ENCODE results near the gene RTEL1. TPM values are rescaled to one million over a fixed set of nuclear protein-coding genes. Genes with fewer than 3 reads are reported as not detected.

Gene RTEL1
- total RNA-seq, 2 donors from 2014 or later: 7.3 to 50.4 TPM

GRCh38 chr20:63641146-63641791, 16.8 kb upstream of the RTEL1 start:
- DNase-seq: peak in 1 of 4 donors; percentile 39
- H3K4me3 ChIP-seq: peak overlapping the region; percentile 17 to 31
- intact Hi-C loops (cut with DNase I): no loop called here

GRCh38 chr20:63641792-63642523, 16.2 kb upstream of the RTEL1 start:
- peak; percentile 29 to 84 (median 70) for TF ChIP-seq CTCF (IDR thresholded peaks at IDR 0.05)
- peak; percentile 47 to 64 (median 63) for TF ChIP-seq POLR2A (IDR thresholded peaks at IDR 0.05)
- Histone ChIP-seq H3K27me3 (no peaks in the 10 kb centered on the region), H3K4me3 (peak overlapping the region in 1 of 2 donors; percentile 31), H3K9me3 (no peaks in the 10 kb centered on the region), H3K4me1 (peaks cover 9% of the 10 kb centered on the region), H3K36me3 (replicated peaks in 1 of 2; ENCODE audit: insufficient read depth in 1 of 2, low read depth in 2 of 2) (no peaks in the 10 kb centered on the region), H3K27ac (peak overlapping the region; percentile 54 to 89 (median 84))
- intact Hi-C loops (cut with DNase I): no loop called here
- peak; percentile 92 for ATAC-seq
- DNase-seq: peak; percentile 94 to 96 (median 95)
- WGBS, 2 donors: 0 to 1% methylated on average over 8 to 79 of the region's 86 CpGs

More at GRCh38 chr20:63641146-63641791, 16.8 kb upstream of the RTEL1 start:
- 4% methylated on average over 37 of the region's 47 CpGs; no CpG with 5 or more reads in 1 of the 2 donors for WGBS, 2 donors
- peak overlapping the region; percentile 45 to 85 (median 66) for H3K27ac ChIP-seq
- H3K27me3 ChIP-seq: no peaks in the 10 kb centered on the region
- H3K36me3 ChIP-seq (replicated peaks in 1 of 2; ENCODE audit: insufficient read depth in 1 of 2, low read depth in 2 of 2): no peaks in the 10 kb centered on the region
- peaks cover 9% of the 10 kb centered on the region for H3K4me1 ChIP-seq
- TF ChIP-seq CTCF (IDR thresholded peaks at IDR 0.05) (no peak), POLR2A (IDR thresholded peaks at IDR 0.05) (no peak)
- no peaks in the 10 kb centered on the region for H3K9me3 ChIP-seq
- ATAC-seq: peak; percentile 31

- Histone ChIP-seq H3K4me3 (peak overlapping the region in 1 of 2 donors; percentile 14), H3K4me1 (peaks cover 9% of the 10 kb centered on the region), H3K27me3 (no peaks in the 10 kb centered on the region), H3K36me3 (replicated peaks in 1 of 2; ENCODE audit: insufficient read depth in 1 of 2, low read depth in 2 of 2) (no peaks in the 10 kb centered on the region), H3K27ac (peak overlapping the region; percentile 54 to 89 (median 84)), H3K9me3 (no peaks in the 10 kb centered on the region)
- WGBS, 2 donors: 24 to 35% methylated on average over 12 to 27 of the region's 29 CpGs
- TF ChIP-seq CTCF (IDR thresholded peaks at IDR 0.05) (no peak), POLR2A (IDR thresholded peaks at IDR 0.05) (no peak)
- ATAC-seq (peak; percentile 0), DNase-seq (peak in 3 of 4 donors; percentile 34 to 35 (median 34))
- intact Hi-C loops (cut with DNase I): no loop called here
Observed at GRCh38 chr20:63642527-63643247, 15.4 kb upstream of the RTEL1 start.

- Histone ChIP-seq H3K27ac (no peak overlapping the region), H3K4me1 (peaks cover 9% of the 10 kb centered on the region), H3K36me3 (replicated peaks in 1 of 2; ENCODE audit: insufficient read depth in 1 of 2, low read depth in 2 of 2) (no peaks in the 10 kb centered on the region), H3K9me3 (no peaks in the 10 kb centered on the region), H3K27me3 (no peaks in the 10 kb centered on the region), H3K4me3 (no peak overlapping the region)
- no peak for ATAC-seq
- intact Hi-C loops (cut with DNase I): no loop called here
- WGBS, 2 donors: 84 to 97% methylated on average over 9 to 10 of the region's 10 CpGs
- no peak for DNase-seq
- TF ChIP-seq POLR2A (IDR thresholded peaks at IDR 0.05) (no peak), CTCF (IDR thresholded peaks at IDR 0.05) (no peak)
Observed at GRCh38 chr20:63643499-63643898, 14.6 kb upstream of the RTEL1 start.

Measured in body of pancreas (tissue), 4 donors.